ENCODE measurements around the gene SCAF8.

Gene SCAF8

GRCh38 chr6:154876486-154877280 lies 143.5 kb downstream of the SCAF8 start:
- Histone ChIP-seq H3K27ac (no peak overlapping the region), H3K9me3 (ENCODE audit: severe bottlenecking) (no peaks in the 10 kb centered on the region), H3K4me3 (ENCODE audit: low read depth, low read length) (no peak overlapping the region), H3K36me3 (no peaks in the 10 kb centered on the region), H3K27me3 (ENCODE audit: insufficient read depth, low read depth, severe bottlenecking) (no peaks in the 10 kb centered on the region)
- no peak for TF ChIP-seq CTCF (IDR thresholded peaks at IDR 0.05; ENCODE audit: low read depth, low read length)
- no peak for DNase-seq

- Histone ChIP-seq H3K36me3 (no peaks in the 10 kb centered on the region), H3K27ac (no peak overlapping the region), H3K27me3 (ENCODE audit: insufficient read depth, low read depth, severe bottlenecking) (no peaks in the 10 kb centered on the region), H3K4me3 (ENCODE audit: low read depth, low read length) (no peak overlapping the region), H3K9me3 (ENCODE audit: severe bottlenecking) (no peaks in the 10 kb centered on the region)
- TF ChIP-seq CTCF (IDR thresholded peaks at IDR 0.05; ENCODE audit: low read depth, low read length) = no peak
- DNase-seq = no peak
Observed at GRCh38 chr6:154878871-154879491, 145.8 kb downstream of the SCAF8 start.

GRCh38 chr6:154882107-154882506 lies 148.9 kb downstream of the SCAF8 start:
- Histone ChIP-seq H3K36me3 (no peaks in the 10 kb centered on the region), H3K27me3 (ENCODE audit: insufficient read depth, low read depth, severe bottlenecking) (no peaks in the 10 kb centered on the region), H3K4me3 (ENCODE audit: low read depth, low read length) (no peak overlapping the region), H3K27ac (no peak overlapping the region), H3K9me3 (ENCODE audit: severe bottlenecking) (no peaks in the 10 kb centered on the region)
- TF ChIP-seq CTCF (IDR thresholded peaks at IDR 0.05; ENCODE audit: low read depth, low read length) = no peak
- no peak for DNase-seq

Data from WERI-Rb-1 (cell line).